Activated CD4-positive, alpha-beta memory T cell treated with anti-CD3 and anti-CD28 coated beads, Interleukin-2, amount 10 ng/mL, durations not matched to agents 7 days and 5 days (primary cell): ENCODE measurements around the gene SAMSN1. TPM values are rescaled to one million over a fixed set of nuclear protein-coding genes. Genes with fewer than 3 reads are reported as not detected.
"Not testable (repeated sequence)": the region's sequence is repeated elsewhere in the genome, so short reads cannot be mapped to it uniquely, and the experiment has no call there.

Experiments used
- CTCF ChIA-PET: fragments of 350-600 bp; sonication (Branson Sonifier 250); formaldehyde crosslinking; loops from one replicate; lab custom pipeline; 2021; ENCODE audit warnings: antibody characterized with exemption, inconsistent platforms; lab: Charles Lee
- POLR2A ChIA-PET: fragments of 350-600 bp; sonication (Branson Sonifier 250); formaldehyde crosslinking; loops from one replicate; lab custom pipeline; 2021; ENCODE audit warnings: antibody characterized with exemption; lab: Charles Lee
- DNase-seq: peaks from one replicate; pipeline ENCODE4 v3.0.0-alpha.2; 2020
- H3K27ac Mint-ChIP-seq: one replicate; pipeline ENCODE4 v1.8.0; 2021; ENCODE audit warnings: mild to moderate bottlenecking, mixed read lengths
- H3K27me3 Mint-ChIP-seq: one replicate; pipeline ENCODE4 v1.8.0; 2021; ENCODE audit warnings: mixed read lengths
- H3K36me3 Mint-ChIP-seq: one replicate; pipeline ENCODE4 v1.8.0; 2021; ENCODE audit warnings: low read depth, mixed read lengths
- H3K4me1 Mint-ChIP-seq: one replicate; pipeline ENCODE4 v1.8.0; 2021; ENCODE audit warnings: mixed read lengths
- H3K4me3 Mint-ChIP-seq: one replicate; pipeline ENCODE4 v1.8.0; 2021; ENCODE audit warnings: mild to moderate bottlenecking, mixed read lengths
- H3K9me3 Mint-ChIP-seq: one replicate; pipeline ENCODE4 v1.8.0; 2021; ENCODE audit warnings: mixed read lengths
- total RNA-seq, 2 experiments: library from RNA; stranded (reverse); gene quantifications; one replicate each; pipeline ENCODE4 v1.2.3, GENCODE V29; 2021

The SAMSN1 gene
- total RNA-seq, 2 experiments from 2014 or later = 87.1 to 91.0 TPM

DNA sequence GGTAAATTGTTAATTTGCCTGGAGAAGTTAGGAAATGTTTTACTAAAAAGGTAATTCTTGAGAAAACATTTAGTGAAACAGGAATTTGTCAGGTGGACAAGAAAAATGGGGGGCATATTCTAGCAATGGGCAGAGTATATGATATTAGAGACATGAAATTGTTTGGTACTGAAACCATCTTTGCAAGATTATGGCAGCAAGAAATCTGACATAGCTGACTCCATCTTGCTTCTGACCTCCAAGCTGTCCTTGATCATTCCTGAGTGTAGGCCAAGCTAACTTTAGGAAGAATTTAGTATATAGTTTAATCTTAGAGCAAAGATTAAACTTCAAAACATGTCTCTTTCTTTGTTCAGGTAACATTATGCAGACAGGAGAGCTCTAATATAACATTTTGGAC, 14.0 kb upstream of the SAMSN1 start:
- Mint-ChIP-seq H3K27ac (no peak overlapping the region), H3K4me3 (no peak overlapping the region), H3K27me3 (no peaks in the 10 kb centered on the region), H3K36me3 (peaks cover 36% of the 10 kb centered on the region), H3K4me1 (peaks cover 49% of the 10 kb centered on the region), H3K9me3 (peaks cover 33% of the 10 kb centered on the region)
- CTCF ChIA-PET = interaction anchor here (0.7 kb wide), 1 partner anchor 10 kb away, joined by 3 read pairs; no protein-coding TSS in a partner anchor
- POLR2A ChIA-PET = interaction anchor here (0.9 kb wide), 1 partner anchor 116 kb away, joined by 3 read pairs; no protein-coding TSS in a partner anchor
- DNase-seq = no peak

DNA sequence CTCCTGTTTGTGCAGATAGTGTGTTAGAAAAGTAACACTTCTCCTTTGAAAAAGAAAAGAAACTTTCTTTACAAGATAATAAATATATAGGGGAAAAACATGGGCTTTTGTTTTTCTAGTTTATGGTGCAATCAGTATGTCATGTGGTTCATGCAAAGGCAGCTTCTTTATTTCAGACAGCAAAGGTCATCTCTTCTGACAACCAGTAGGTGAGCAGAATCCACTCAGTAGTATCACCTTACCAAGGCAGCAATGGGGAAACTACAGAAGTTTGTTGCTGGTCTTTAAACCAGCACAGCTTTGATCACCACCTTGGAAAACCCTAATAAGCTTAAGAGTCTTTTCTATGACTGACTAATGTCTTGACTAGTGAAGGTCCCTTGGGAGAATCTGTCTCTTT, 13.0 kb upstream of the SAMSN1 start:
- CTCF ChIA-PET = no interaction called here

DNA sequence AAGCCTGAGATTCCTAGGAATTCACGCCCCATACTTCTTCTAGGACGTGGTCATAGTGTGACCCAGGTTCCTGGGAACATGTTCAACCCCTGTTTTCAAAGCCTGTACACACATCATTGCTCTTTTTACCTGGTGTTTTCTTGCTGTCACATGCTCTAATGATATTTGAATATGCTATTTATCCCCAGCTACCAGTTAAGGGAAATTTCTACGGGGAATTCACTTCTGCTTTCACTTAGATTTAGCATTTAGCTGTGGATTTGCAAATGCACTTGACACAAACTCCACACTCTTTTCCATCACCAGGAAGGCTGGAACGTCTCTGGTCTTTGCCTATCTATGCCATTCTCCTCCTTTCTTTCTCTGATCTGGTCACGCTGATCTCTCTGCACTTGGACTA, 11.3 kb upstream of the SAMSN1 start:
- POLR2A ChIA-PET = interaction anchor here (1.5 kb wide), 2 partner anchors 16 to 36 kb away, joined by 3 to 5 read pairs; no protein-coding TSS in a partner anchor

More for the DNA sequence above, 13.0 kb upstream of the SAMSN1 start:
- no peak for DNase-seq
- H3K36me3 Mint-ChIP-seq = peaks cover 39% of the 10 kb centered on the region
- H3K27me3 Mint-ChIP-seq = no peaks in the 10 kb centered on the region
- no peak overlapping the region for H3K4me3 Mint-ChIP-seq
- no peak overlapping the region for H3K27ac Mint-ChIP-seq
- POLR2A ChIA-PET = interaction anchor here (0.9 to 1.2 kb wide), 2 partner anchors 9 to 15 kb away, joined by 5 read pairs; no protein-coding TSS in a partner anchor
- H3K4me1 Mint-ChIP-seq = peaks cover 58% of the 10 kb centered on the region
- H3K9me3 Mint-ChIP-seq = peaks cover 32% of the 10 kb centered on the region

DNA sequence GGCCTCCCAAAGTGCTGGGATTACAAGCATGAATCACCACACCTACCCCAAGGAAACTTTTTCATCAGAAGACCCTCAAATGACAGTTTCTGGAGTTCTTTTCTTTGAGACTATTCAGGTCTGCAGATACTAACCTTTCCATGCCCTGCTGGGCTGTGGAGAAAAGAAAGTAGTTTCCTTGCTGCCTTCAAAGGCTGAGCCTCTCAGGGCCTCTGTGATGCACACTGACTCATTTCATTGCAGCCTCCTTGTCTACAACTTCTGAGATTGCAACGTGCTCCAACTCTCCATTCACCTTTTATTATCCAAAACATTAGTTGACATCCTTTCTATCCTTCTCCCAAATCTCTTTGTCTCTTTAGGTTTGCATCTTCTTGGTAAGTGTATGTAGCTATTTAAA, 8.8 kb upstream of the SAMSN1 start:
- Mint-ChIP-seq H3K4me3 (no peak overlapping the region), H3K27me3 (no peaks in the 10 kb centered on the region), H3K27ac (peak overlapping the region; percentile 41), H3K9me3 (peaks cover 14% of the 10 kb centered on the region), H3K4me1 (peaks cover 54% of the 10 kb centered on the region), H3K36me3 (peaks cover 20% of the 10 kb centered on the region)
- POLR2A ChIA-PET = no interaction called here
- CTCF ChIA-PET = no interaction called here
- DNase-seq = peak; percentile 46

More for the DNA sequence above, 11.3 kb upstream of the SAMSN1 start:
- Mint-ChIP-seq H3K9me3 (peaks cover 27% of the 10 kb centered on the region), H3K36me3 (peaks cover 33% of the 10 kb centered on the region), H3K27ac (no peak overlapping the region), H3K27me3 (no peaks in the 10 kb centered on the region), H3K4me1 (peaks cover 58% of the 10 kb centered on the region), H3K4me3 (no peak overlapping the region)
- no peak for DNase-seq
- CTCF ChIA-PET = no interaction called here

GRCh38 chr21:14553422-14553821, 7.3 kb upstream of the SAMSN1 start:
- ChIA-PET CTCF (no interaction called here), POLR2A (no interaction called here)
- peaks cover 65% of the 10 kb centered on the region for H3K4me1 Mint-ChIP-seq
- H3K36me3 Mint-ChIP-seq = peaks cover 22% of the 10 kb centered on the region
- H3K27me3 Mint-ChIP-seq = no peaks in the 10 kb centered on the region
- no peak for DNase-seq
- H3K4me3 Mint-ChIP-seq = no peak overlapping the region
- no peak overlapping the region for H3K27ac Mint-ChIP-seq
- peaks cover 11% of the 10 kb centered on the region for H3K9me3 Mint-ChIP-seq

- ChIA-PET CTCF (no interaction called here), POLR2A (interaction anchor here (1.0 kb wide), 1 partner anchor 18 kb away, joined by 4 read pairs; no protein-coding TSS in a partner anchor)
- Mint-ChIP-seq H3K36me3 (peaks cover 18% of the 10 kb centered on the region), H3K27me3 (no peaks in the 10 kb centered on the region), H3K27ac (no peak overlapping the region), H3K4me1 (peaks cover 65% of the 10 kb centered on the region), H3K9me3 (peaks cover 6% of the 10 kb centered on the region), H3K4me3 (no peak overlapping the region)
- no peak for DNase-seq
Observed at GRCh38 chr21:14551741-14552140, 5.6 kb upstream of the SAMSN1 start.

DNA sequence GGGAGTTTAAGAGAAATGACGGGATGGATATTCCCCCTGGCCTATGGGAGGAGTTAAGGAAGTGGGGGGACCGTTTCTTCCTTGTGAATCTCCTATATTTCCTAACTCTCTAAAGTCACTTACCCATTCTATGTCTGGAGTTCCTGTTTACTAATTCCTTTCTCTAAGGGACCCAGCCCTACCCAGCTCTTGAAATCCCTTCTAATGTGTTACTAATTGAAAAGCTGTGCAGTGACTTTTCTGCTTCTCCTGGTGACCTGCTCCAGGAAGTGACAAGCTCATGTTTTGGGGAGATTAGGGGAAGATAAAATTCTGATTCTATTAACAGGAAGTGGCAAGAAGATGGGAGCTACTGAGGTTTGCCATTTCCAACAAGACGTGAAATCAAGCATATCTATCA, 4.0 kb upstream of the SAMSN1 start:
- peaks cover 55% of the 10 kb centered on the region for H3K4me1 Mint-ChIP-seq
- POLR2A ChIA-PET = interaction anchor here (0.8 to 1.8 kb wide), 16 partner anchors 9 to 188 kb away, joined by 3 to 7 read pairs (median 4); no protein-coding TSS in a partner anchor
- H3K9me3 Mint-ChIP-seq = peaks cover 6% of the 10 kb centered on the region
- H3K27ac Mint-ChIP-seq = peak overlapping the region; percentile 73
- H3K4me3 Mint-ChIP-seq = peak overlapping the region; percentile 29
- peaks cover 17% of the 10 kb centered on the region for H3K36me3 Mint-ChIP-seq
- no peak for DNase-seq
- CTCF ChIA-PET = interaction anchor here (0.6 to 1.0 kb wide), 3 partner anchors 17 to 231 kb away, joined by 3 read pairs; no protein-coding TSS in a partner anchor
- H3K27me3 Mint-ChIP-seq = no peaks in the 10 kb centered on the region

GRCh38 chr21:14548779-14549178, 2.7 kb upstream of the SAMSN1 start:
- CTCF ChIA-PET = no interaction called here
- peaks cover 6% of the 10 kb centered on the region for H3K9me3 Mint-ChIP-seq
- peak overlapping the region; percentile 73 for H3K27ac Mint-ChIP-seq
- no peaks in the 10 kb centered on the region for H3K27me3 Mint-ChIP-seq
- POLR2A ChIA-PET = no interaction called here
- H3K36me3 Mint-ChIP-seq = peaks cover 20% of the 10 kb centered on the region
- H3K4me3 Mint-ChIP-seq = peak overlapping the region; percentile 15
- no peak for DNase-seq
- peaks cover 51% of the 10 kb centered on the region for H3K4me1 Mint-ChIP-seq

DNA sequence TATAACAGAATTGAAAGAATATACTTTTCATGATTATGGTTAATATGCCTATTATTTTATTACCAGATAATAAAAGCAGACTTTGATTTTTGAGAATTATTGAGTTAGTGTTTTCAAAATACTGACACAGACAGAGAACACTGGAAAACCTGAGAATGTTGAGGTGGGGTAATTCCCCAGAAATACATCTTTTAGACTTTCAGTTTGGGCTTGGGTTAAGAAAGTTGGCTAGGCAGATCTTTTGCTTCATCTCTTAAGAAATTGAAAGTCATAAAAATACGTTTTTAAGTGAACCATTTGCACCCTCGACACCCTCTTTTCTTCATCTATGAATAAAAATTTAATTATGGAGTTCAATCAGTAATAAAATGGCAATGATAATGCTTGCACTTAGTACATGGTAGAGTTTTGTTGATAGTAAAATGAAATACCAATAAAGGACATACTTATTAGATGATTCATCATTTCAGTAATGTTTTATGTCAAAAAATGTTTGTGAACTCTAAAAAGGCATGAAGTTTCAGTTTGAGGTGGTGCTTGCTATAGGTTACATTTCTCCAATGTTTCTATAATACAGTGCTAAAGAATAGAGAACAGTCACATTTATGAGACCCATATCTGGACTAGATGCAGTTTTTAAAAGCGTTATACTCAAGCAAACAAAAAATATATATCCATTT, 1.9 kb upstream of the SAMSN1 start:
- POLR2A ChIA-PET = interaction anchor here (0.9 to 7.5 kb wide), 7 partner anchors 8 to 165 kb away, joined by 3 to 196 read pairs (median 4); partner anchors contain the start of gene HSPA13
- Mint-ChIP-seq H3K27me3 (no peaks in the 10 kb centered on the region), H3K4me1 (peaks cover 53% of the 10 kb centered on the region), H3K4me3 (peak overlapping the region; percentile 53), H3K27ac (peak overlapping the region; percentile 73), H3K9me3 (peaks cover 6% of the 10 kb centered on the region), H3K36me3 (peaks cover 21% of the 10 kb centered on the region)
- no peak for DNase-seq
- CTCF ChIA-PET = interaction anchor here (0.6 to 1.2 kb wide), 2 partner anchors 19 to 183 kb away, joined by 3 to 4 read pairs; no protein-coding TSS in a partner anchor

DNA sequence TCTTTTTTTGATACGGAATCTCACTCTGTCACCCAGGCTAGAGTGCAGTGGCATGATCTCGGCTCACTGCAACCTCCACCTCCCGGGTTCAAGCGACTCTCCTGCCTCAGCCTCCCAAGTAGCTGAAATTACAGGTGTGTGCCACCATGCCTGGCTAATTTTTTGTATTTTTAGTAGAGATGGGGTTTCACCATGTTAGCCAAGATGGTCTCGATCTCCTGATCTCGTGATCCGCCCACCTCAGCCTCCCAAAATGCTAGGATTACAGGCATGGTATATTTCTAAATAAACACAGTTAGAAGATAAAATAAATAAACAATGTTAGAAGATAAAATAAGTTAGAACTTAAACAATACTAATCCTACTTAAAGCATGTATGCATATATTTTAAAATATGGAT, 604 bp upstream of the SAMSN1 start:
- peaks cover 61% of the 10 kb centered on the region for H3K4me1 Mint-ChIP-seq
- POLR2A ChIA-PET = interaction anchor here (1.2 to 7.5 kb wide), 6 partner anchors 9 to 164 kb away, joined by 3 to 196 read pairs (median 6); partner anchors contain the start of gene HSPA13
- H3K4me3 Mint-ChIP-seq, H3K9me3 Mint-ChIP-seq, DNase-seq, H3K27me3 Mint-ChIP-seq: not testable (repeated sequence)
- H3K36me3 Mint-ChIP-seq = peaks cover 24% of the 10 kb centered on the region
- peak overlapping the region; percentile 16 for H3K27ac Mint-ChIP-seq
- CTCF ChIA-PET = interaction anchor here (1.2 kb wide), 1 partner anchor 18 kb away, joined by 4 read pairs; no protein-coding TSS in a partner anchor

- no peaks in the 10 kb centered on the region for H3K27me3 Mint-ChIP-seq
- peak overlapping the region; percentile 90 for H3K27ac Mint-ChIP-seq
- ChIA-PET CTCF (interaction anchor here (1.1 to 1.9 kb wide), 2 partner anchors 10 to 20 kb away, joined by 3 to 11 read pairs; no protein-coding TSS in a partner anchor), POLR2A (interaction anchor here (1.0 to 7.5 kb wide), 7 partner anchors 16 to 192 kb away, joined by 3 to 196 read pairs (median 8); partner anchors contain the start of gene HSPA13)
- H3K4me3 Mint-ChIP-seq = peak overlapping the region; percentile 98
- H3K36me3 Mint-ChIP-seq = peaks cover 47% of the 10 kb centered on the region
- no peak for DNase-seq
- peaks cover 60% of the 10 kb centered on the region for H3K4me1 Mint-ChIP-seq
- peaks cover 5% of the 10 kb centered on the region for H3K9me3 Mint-ChIP-seq
Observed at GRCh38 chr21:14543983-14544382, 2.1 kb downstream of the SAMSN1 start.

GRCh38 chr21:14542638-14543037, 3.5 kb downstream of the SAMSN1 start:
- H3K27ac Mint-ChIP-seq = peak overlapping the region; percentile 48
- peaks cover 60% of the 10 kb centered on the region for H3K4me1 Mint-ChIP-seq
- peaks cover 55% of the 10 kb centered on the region for H3K36me3 Mint-ChIP-seq
- no peaks in the 10 kb centered on the region for H3K27me3 Mint-ChIP-seq
- peaks cover 10% of the 10 kb centered on the region for H3K9me3 Mint-ChIP-seq
- no peak for DNase-seq
- ChIA-PET POLR2A (interaction anchor here (0.9 to 7.5 kb wide), 9 partner anchors 14 to 194 kb away, joined by 3 to 196 read pairs (median 4); partner anchors contain the start of gene HSPA13), CTCF (interaction anchor here (1.9 to 2.2 kb wide), 3 partner anchors 9 to 195 kb away, joined by 7 to 12 read pairs (median 11); no protein-coding TSS in a partner anchor)
- peak overlapping the region; percentile 73 for H3K4me3 Mint-ChIP-seq
